Panc1 (cell line): Measurements from ENCODE around the gene POLD3. TPM values are rescaled to one million over a fixed set of nuclear protein-coding genes. Genes with fewer than 3 reads are reported as not detected.

Experiments
- ATAC-seq: fragments of 200-7000 bp; cut with Tn5 transposase; 2 replicates; pipeline ENCODE4 v1.9.1; 2020; ENCODE audit warnings: mild to moderate bottlenecking, moderate library complexity
- BruUV-seq: library from RNA; stranded (reverse); fragments of 400-500 nt; replicated peaks from 2 replicates; lab custom pipeline; 2021; lab: Mats Ljungman, UMichigan
- CTCF ChIA-PET: fragments of 300-600 bp; sonication (Branson Sonifier 250); formaldehyde crosslinking; loops from one replicate; lab custom pipeline; 2022; ENCODE audit warnings: antibody characterized with exemption; lab: Charles Lee
- POLR2A ChIA-PET: fragments of 300-600 bp; sonication (Branson Sonifier 250); formaldehyde crosslinking; loops from one replicate; lab custom pipeline; 2022; ENCODE audit warnings: antibody characterized with exemption; lab: Charles Lee
- DNase-seq: peaks from one replicate; pipeline ENCODE4 v3.0.0-alpha.2; 2010; ENCODE audit warnings: low read depth, low spot score
- H3K27ac ChIP-seq: 2 replicates; pipeline ENCODE4 v1.5.1; 2011; ENCODE audit warnings: mild to moderate bottlenecking, low read length, inconsistent platforms
- H3K27me3 ChIP-seq: fragments of 200-500 bp; sonication (Bioruptor generic); 2 replicates; pipeline ENCODE4 v1.6.0; 2014; ENCODE audit warnings: low read length, inconsistent platforms; ENCODE audit not compliant: control insufficient read depth, insufficient read depth
- H3K36me3 ChIP-seq: fragments of 200-500 bp; sonication (Bioruptor generic); 2 replicates; pipeline ENCODE4 v1.5.1; 2014; ENCODE audit warnings: inconsistent platforms, mild to moderate bottlenecking, low read length, moderate library complexity; ENCODE audit not compliant: control insufficient read depth, insufficient read depth
- H3K4me1 ChIP-seq: 2 replicates; pipeline ENCODE4 v1.5.1; 2011; ENCODE audit warnings: inconsistent platforms, mild to moderate bottlenecking, low read length, moderate library complexity; ENCODE audit not compliant: control insufficient read depth, insufficient read depth
- H3K4me3 ChIP-seq, 2 experiments: 2 replicates each; pipeline ENCODE4 v1.5.1; 2011 to 2012; ENCODE audit warnings: low read depth in 2 of 2, low read length in 2 of 2, mild to moderate bottlenecking in 2 of 2, inconsistent platforms in 1 of 2, moderate library complexity in 1 of 2
- H3K9me3 ChIP-seq: fragments of 200-500 bp; sonication (Bioruptor generic); 2 replicates; pipeline ENCODE4 v1.5.1; 2014; ENCODE audit warnings: low read depth, mild to moderate bottlenecking, inconsistent platforms, low read length, moderate library complexity; ENCODE audit not compliant: control insufficient read depth, insufficient read depth
- POLR2AphosphoS5 ChIP-seq: IDR thresholded peaks from 2 replicates; pipeline ENCODE4 v1.6.1; 2012; ENCODE audit warnings: mild to moderate bottlenecking, low read depth, low read length, moderate library complexity
- SIN3A ChIP-seq: IDR thresholded peaks from 2 replicates; pipeline ENCODE4 v1.6.1; 2012; ENCODE audit warnings: low read depth, mild to moderate bottlenecking, low read length, moderate library complexity, borderline replicate concordance; ENCODE audit not compliant: insufficient read depth
- TCF7L2 ChIP-seq: IDR thresholded peaks from 2 replicates; pipeline ENCODE4 v1.6.1; 2011; ENCODE audit warnings: mild to moderate bottlenecking, low read depth, low read length, inconsistent platforms
- in situ Hi-C: cut with HindIII; loops from 2 replicates; pipeline ENCODE4 v1.10.0; 2016; ENCODE audit warnings: low sequenced_read_pairs, low pct_unique_long_range_greater_than_20kb
- intact Hi-C: fragments of 100-400 bp; cut with micrococcal nuclease; formaldehyde crosslinking; loops from one replicate; pipeline ENCODE4 v1.10.0; 2022; ENCODE audit not compliant: unreplicated experiment
- total RNA-seq: library from RNA; stranded (reverse); gene quantifications from one replicate; pipeline ENCODE4 v1.2.1, GENCODE V29; 2021; ENCODE audit not compliant: unreplicated experiment
- TF ChIP-seq, protein P1 (sequence below): fragments of 450-650 bp; IDR thresholded peaks from 2 replicates; pipeline ENCODE4 v1.5.1; 2017; ENCODE audit warnings: mild to moderate bottlenecking
- TF ChIP-seq, protein P2 (sequence below), 2 experiments: IDR thresholded peaks; 2 replicates each; pipeline ENCODE4 v1.6.1; 2011 to 2012; ENCODE audit warnings: low read depth in 2 of 2, control low read depth in 1 of 2, low read length in 1 of 2, mild to moderate bottlenecking in 1 of 2, moderate library complexity in 1 of 2; ENCODE audit not compliant: insufficient read depth in 1 of 2

Gene POLD3
- total RNA-seq, 1 experiment from 2014 or later, result 31.7 TPM

DNA sequence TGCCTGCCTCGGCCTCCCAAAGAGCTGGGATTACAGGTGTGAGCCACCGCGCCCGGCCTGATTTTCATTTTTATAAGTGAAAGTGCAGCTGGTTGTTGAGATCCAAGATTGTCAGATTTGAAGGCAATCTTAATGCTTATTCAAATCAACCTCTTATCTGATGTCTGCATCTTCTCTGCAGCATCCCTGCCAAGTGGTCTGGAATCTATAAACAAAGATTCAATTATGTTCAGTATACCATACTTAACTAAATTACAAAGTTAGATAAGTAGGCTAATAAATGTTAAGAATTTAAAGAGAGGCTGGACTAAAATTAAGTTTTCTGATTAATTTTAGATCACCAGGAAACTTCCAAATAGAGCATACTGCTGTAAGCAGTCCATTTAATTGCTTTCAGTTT lies 53.8 kb downstream of the POLD3 start:
- Histone ChIP-seq H3K36me3 (0 out of 2 replicates have a peak, but pooled peaks cover under 1% of the 10 kb centered on the region), H3K27ac (no peak overlapping the region), H3K4me3 (no peak overlapping the region), H3K4me1 (no peaks in the 10 kb centered on the region), H3K9me3 (no peaks in the 10 kb centered on the region), H3K27me3 (no peaks in the 10 kb centered on the region)
- no peak for ATAC-seq
- CTCF ChIA-PET, result interaction anchor here (0.7 kb wide), 1 partner anchor 63 kb away, joined by 6 read pairs; no protein-coding TSS in a partner anchor
- POLR2A ChIA-PET, result no interaction called here
- intact Hi-C loops (no loop called here), in situ Hi-C loops (no loop called here)
- no peak for DNase-seq
- BruUV-seq, result no TSS peak
- TF ChIP-seq SIN3A (no peak), POLR2AphosphoS5 (no peak), TCF7L2 (no peak)
- TF ChIP-seq, protein P1, sequence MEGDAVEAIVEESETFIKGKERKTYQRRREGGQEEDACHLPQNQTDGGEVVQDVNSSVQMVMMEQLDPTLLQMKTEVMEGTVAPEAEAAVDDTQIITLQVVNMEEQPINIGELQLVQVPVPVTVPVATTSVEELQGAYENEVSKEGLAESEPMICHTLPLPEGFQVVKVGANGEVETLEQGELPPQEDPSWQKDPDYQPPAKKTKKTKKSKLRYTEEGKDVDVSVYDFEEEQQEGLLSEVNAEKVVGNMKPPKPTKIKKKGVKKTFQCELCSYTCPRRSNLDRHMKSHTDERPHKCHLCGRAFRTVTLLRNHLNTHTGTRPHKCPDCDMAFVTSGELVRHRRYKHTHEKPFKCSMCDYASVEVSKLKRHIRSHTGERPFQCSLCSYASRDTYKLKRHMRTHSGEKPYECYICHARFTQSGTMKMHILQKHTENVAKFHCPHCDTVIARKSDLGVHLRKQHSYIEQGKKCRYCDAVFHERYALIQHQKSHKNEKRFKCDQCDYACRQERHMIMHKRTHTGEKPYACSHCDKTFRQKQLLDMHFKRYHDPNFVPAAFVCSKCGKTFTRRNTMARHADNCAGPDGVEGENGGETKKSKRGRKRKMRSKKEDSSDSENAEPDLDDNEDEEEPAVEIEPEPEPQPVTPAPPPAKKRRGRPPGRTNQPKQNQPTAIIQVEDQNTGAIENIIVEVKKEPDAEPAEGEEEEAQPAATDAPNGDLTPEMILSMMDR, result no peak
- TF ChIP-seq, protein P2, sequence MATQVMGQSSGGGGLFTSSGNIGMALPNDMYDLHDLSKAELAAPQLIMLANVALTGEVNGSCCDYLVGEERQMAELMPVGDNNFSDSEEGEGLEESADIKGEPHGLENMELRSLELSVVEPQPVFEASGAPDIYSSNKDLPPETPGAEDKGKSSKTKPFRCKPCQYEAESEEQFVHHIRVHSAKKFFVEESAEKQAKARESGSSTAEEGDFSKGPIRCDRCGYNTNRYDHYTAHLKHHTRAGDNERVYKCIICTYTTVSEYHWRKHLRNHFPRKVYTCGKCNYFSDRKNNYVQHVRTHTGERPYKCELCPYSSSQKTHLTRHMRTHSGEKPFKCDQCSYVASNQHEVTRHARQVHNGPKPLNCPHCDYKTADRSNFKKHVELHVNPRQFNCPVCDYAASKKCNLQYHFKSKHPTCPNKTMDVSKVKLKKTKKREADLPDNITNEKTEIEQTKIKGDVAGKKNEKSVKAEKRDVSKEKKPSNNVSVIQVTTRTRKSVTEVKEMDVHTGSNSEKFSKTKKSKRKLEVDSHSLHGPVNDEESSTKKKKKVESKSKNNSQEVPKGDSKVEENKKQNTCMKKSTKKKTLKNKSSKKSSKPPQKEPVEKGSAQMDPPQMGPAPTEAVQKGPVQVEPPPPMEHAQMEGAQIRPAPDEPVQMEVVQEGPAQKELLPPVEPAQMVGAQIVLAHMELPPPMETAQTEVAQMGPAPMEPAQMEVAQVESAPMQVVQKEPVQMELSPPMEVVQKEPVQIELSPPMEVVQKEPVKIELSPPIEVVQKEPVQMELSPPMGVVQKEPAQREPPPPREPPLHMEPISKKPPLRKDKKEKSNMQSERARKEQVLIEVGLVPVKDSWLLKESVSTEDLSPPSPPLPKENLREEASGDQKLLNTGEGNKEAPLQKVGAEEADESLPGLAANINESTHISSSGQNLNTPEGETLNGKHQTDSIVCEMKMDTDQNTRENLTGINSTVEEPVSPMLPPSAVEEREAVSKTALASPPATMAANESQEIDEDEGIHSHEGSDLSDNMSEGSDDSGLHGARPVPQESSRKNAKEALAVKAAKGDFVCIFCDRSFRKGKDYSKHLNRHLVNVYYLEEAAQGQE (IDR thresholded peaks at IDR 0.05; ENCODE audit: insufficient read depth in 1 of 2, low read depth in 2 of 2, low read length in 1 of 2), result no peak

DNA sequence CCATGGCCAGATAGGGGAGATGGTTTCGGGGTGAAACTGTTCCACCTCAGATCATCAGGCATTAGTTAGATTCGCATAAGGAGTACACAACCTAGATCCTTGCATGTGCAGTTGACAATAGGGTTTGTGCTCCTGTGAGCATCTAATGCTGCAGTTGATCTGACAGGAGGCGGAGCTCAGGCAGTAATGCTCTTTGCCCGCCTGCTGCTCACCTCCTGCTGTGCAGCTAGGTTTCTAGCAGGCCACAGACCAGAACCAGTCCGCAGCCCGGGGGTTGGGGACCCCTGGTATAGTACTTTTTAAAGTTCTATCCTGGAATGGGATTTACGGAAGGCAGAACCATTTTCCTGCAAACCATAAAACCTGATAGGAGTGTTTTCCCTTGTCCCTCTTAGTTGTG lies 54.6 kb downstream of the POLD3 start:
- H3K4me1 ChIP-seq, result no peaks in the 10 kb centered on the region
- in situ Hi-C loops (no loop called here), intact Hi-C loops (no loop called here)
- H3K9me3 ChIP-seq, result no peaks in the 10 kb centered on the region
- H3K27me3 ChIP-seq, result no peaks in the 10 kb centered on the region
- no TSS peak for BruUV-seq
- CTCF ChIA-PET, result no interaction called here
- POLR2A ChIA-PET, result no interaction called here
- no peak overlapping the region for H3K4me3 ChIP-seq
- ATAC-seq (no peak), DNase-seq (no peak)
- no peak overlapping the region for H3K27ac ChIP-seq
- TF ChIP-seq, protein P1, result no peak
- TF ChIP-seq, protein P2 (IDR thresholded peaks at IDR 0.05; ENCODE audit: insufficient read depth in 1 of 2, low read depth in 2 of 2, low read length in 1 of 2), result no peak
- TF ChIP-seq TCF7L2 (no peak), SIN3A (no peak), POLR2AphosphoS5 (no peak)
- no peaks in the 10 kb centered on the region for H3K36me3 ChIP-seq
